Type B pancreatic cell (in vitro differentiated cells): ENCODE data around the gene IZUMO1. TPM values are rescaled to one million over a fixed set of nuclear protein-coding genes. Genes with fewer than 3 reads are reported as not detected.
A peak's percentile ranks its signal among the peaks of the same experiment; 100 is the strongest.
"Not testable (repeated sequence)": the region's sequence is repeated elsewhere in the genome, so short reads cannot be mapped to it uniquely, and the experiment has no call there.

Experiments used
- DNase-seq: peaks from one replicate; pipeline ENCODE4 v3.0.0; 2021; ENCODE audit warnings: mixed read lengths; ENCODE audit not compliant: unreplicated experiment; ENCODE audit errors: extremely low spot score
- H3K27ac Mint-ChIP-seq: 2 replicates; pipeline ENCODE4 v1.8.0; 2021; ENCODE audit warnings: mild to moderate bottlenecking, mixed read lengths
- H3K27me3 Mint-ChIP-seq: 2 replicates; pipeline ENCODE4 v1.8.0; 2021; ENCODE audit warnings: mixed read lengths
- H3K36me3 Mint-ChIP-seq: 2 replicates; pipeline ENCODE4 v1.8.0; 2021; ENCODE audit warnings: mixed read lengths
- H3K4me1 Mint-ChIP-seq: one replicate; pipeline ENCODE4 v1.8.0; 2021; ENCODE audit warnings: mixed read lengths; ENCODE audit not compliant: unreplicated experiment
- H3K4me3 Mint-ChIP-seq: 2 replicates; pipeline ENCODE4 v1.8.0; 2021; ENCODE audit warnings: mild to moderate bottlenecking, mixed read lengths
- H3K9me3 Mint-ChIP-seq: 2 replicates; pipeline ENCODE4 v1.8.0; 2021; ENCODE audit warnings: mixed read lengths
- CTCF ChIP-seq: fragments of 200-600 bp; sonication (generic); conservative IDR thresholded peaks from 2 replicates; pipeline ENCODE4 v1.5.0; 2021; ENCODE audit warnings: antibody characterized with exemption, mild to moderate bottlenecking
- total RNA-seq: library from RNA; stranded (reverse); gene quantifications from 2 replicates; pipeline ENCODE4 v1.2.1, GENCODE V29; 2021; ENCODE audit warnings: low replicate concordance

IZUMO1 gene
- total RNA-seq, 1 donor from 2014 or later: 4.8 TPM

GRCh38 chr19:48719263-48720171 lies 27.2 kb downstream of the IZUMO1 start, which contains the start of gene MAMSTR:
TSS of gene MAMSTR (minus strand) at chr19:48719725. CDS start at chr19:48719031, 694 bp downstream.
- no peaks in the 10 kb centered on the region for H3K27me3 Mint-ChIP-seq
- no peaks in the 10 kb centered on the region for H3K9me3 Mint-ChIP-seq
- H3K36me3 Mint-ChIP-seq: no peaks in the 10 kb centered on the region
- no peak for DNase-seq
- H3K27ac Mint-ChIP-seq: peak within 1 kb of the TSS; percentile 98
- no peak for TF ChIP-seq CTCF
- H3K4me3 Mint-ChIP-seq: peak within 1 kb of the TSS; percentile 99
- H3K4me1 Mint-ChIP-seq: peaks cover 26% of the 10 kb centered on the region

- Mint-ChIP-seq H3K4me1 (peaks cover 31% of the 10 kb centered on the region), H3K9me3 (no peaks in the 10 kb centered on the region), H3K4me3 (peak overlapping the region; percentile 82), H3K36me3 (no peaks in the 10 kb centered on the region), H3K27me3 (no peaks in the 10 kb centered on the region), H3K27ac (peak overlapping the region; percentile 68)
- no peak for TF ChIP-seq CTCF
- DNase-seq: no peak
These were observed 27.9 kb downstream of the IZUMO1 start for GRCh38 chr19:48718711-48719231.

GRCh38 chr19:48718106-48718505 lies 28.6 kb downstream of the IZUMO1 start:
- DNase-seq, H3K4me3 Mint-ChIP-seq, H3K27me3 Mint-ChIP-seq, H3K9me3 Mint-ChIP-seq, H3K36me3 Mint-ChIP-seq, H3K27ac Mint-ChIP-seq: not testable (repeated sequence)
- H3K4me1 Mint-ChIP-seq: peaks cover 31% of the 10 kb centered on the region

GRCh38 chr19:48716562-48717291 lies 30.0 kb downstream of the IZUMO1 start:
- Mint-ChIP-seq H3K9me3 (no peaks in the 10 kb centered on the region), H3K4me1 (peaks cover 37% of the 10 kb centered on the region), H3K4me3 (peak overlapping the region; percentile 77), H3K27me3 (no peaks in the 10 kb centered on the region), H3K27ac (peak overlapping the region; percentile 20), H3K36me3 (no peaks in the 10 kb centered on the region)
- DNase-seq: no peak
- TF ChIP-seq CTCF: no peak

- TF ChIP-seq CTCF: no peak
- H3K27ac Mint-ChIP-seq: peak overlapping the region; percentile 75
- no peak for DNase-seq
- H3K27me3 Mint-ChIP-seq: no peaks in the 10 kb centered on the region
- H3K4me3 Mint-ChIP-seq: peak overlapping the region; percentile 92
- peaks cover 32% of the 10 kb centered on the region for H3K4me1 Mint-ChIP-seq
- H3K9me3 Mint-ChIP-seq: no peaks in the 10 kb centered on the region
- peaks cover 3% of the 10 kb centered on the region for H3K36me3 Mint-ChIP-seq
These were observed 31.0 kb downstream of the IZUMO1 start for GRCh38 chr19:48715681-48716171.
